Keratinocyte (primary cell): ENCODE data around the gene ZBTB21. TPM values are rescaled to one million over a fixed set of nuclear protein-coding genes. Genes with fewer than 3 reads are reported as not detected.

Source experiments
- DNase-seq: peaks from one replicate; pipeline ENCODE4 v3.0.0-alpha.2; 2011; ENCODE audit warnings: low read depth, missing footprints, low spot score
- FAIRE-seq: peaks from 2 replicates; lab custom pipeline; 2011; peaks lifted over from hg19 to GRCh38; lab: Jason Lieb, UNC
- H2AFZ ChIP-seq: 2 replicates; pipeline ENCODE4 v1.6.0; 2012; ENCODE audit warnings: low read length, control low read depth, inconsistent platforms; ENCODE audit not compliant: control insufficient read depth
- H3K27ac ChIP-seq: 2 replicates; pipeline ENCODE4 v1.5.1; 2011; ENCODE audit warnings: low read length; ENCODE audit not compliant: control insufficient read depth, insufficient read depth
- H3K27me3 ChIP-seq: 3 replicates; pipeline ENCODE4 v1.6.0; 2011; ENCODE audit warnings: low read length; ENCODE audit not compliant: control insufficient read depth, insufficient read depth; ENCODE audit errors: extremely low read depth
- H3K36me3 ChIP-seq, 2 experiments: 2 replicates in 1 of 2; 3 replicates in 1 of 2; pipeline ENCODE4 v1.5.1; 2011; ENCODE audit warnings: low read length in 2 of 2, mild to moderate bottlenecking in 1 of 2; ENCODE audit not compliant: control insufficient read depth in 2 of 2, insufficient read depth in 2 of 2; ENCODE audit errors: extremely low read depth in 1 of 2
- H3K4me1 ChIP-seq: 3 replicates; pipeline ENCODE4 v1.5.1; 2011; ENCODE audit warnings: low read length; ENCODE audit not compliant: control insufficient read depth, insufficient read depth; ENCODE audit errors: extremely low read depth
- H3K4me2 ChIP-seq: 3 replicates; pipeline ENCODE4 v1.6.0; 2011; ENCODE audit warnings: low read depth, low read length; ENCODE audit not compliant: control insufficient read depth, insufficient read depth; ENCODE audit errors: extremely low read depth
- H3K4me3 ChIP-seq, 3 experiments: fragments of 200-600 bp in 1 of 3; sonication (generic) in 1 of 3; 2 replicates in 2 of 3; 3 replicates in 1 of 3; pipeline ENCODE4 v1.5.1; 2011 to 2016; ENCODE audit warnings: low read length in 3 of 3, mild to moderate bottlenecking in 3 of 3, control low read depth in 2 of 3, inconsistent platforms in 1 of 3, low read depth in 1 of 3, mixed read lengths in 1 of 3, mixed run types in 1 of 3, moderate library complexity in 1 of 3; ENCODE audit not compliant: control insufficient read depth in 2 of 3, insufficient read depth in 2 of 3; ENCODE audit errors: extremely low read depth in 1 of 3
- H3K79me2 ChIP-seq: 2 replicates; pipeline ENCODE4 v1.6.0; 2012; ENCODE audit warnings: low read length; ENCODE audit not compliant: control insufficient read depth, insufficient read depth
- H3K9ac ChIP-seq: 3 replicates; pipeline ENCODE4 v1.6.0; 2011; ENCODE audit warnings: low read length; ENCODE audit not compliant: control insufficient read depth, insufficient read depth; ENCODE audit errors: extremely low read depth
- H3K9me1 ChIP-seq: 3 replicates; pipeline ENCODE4 v1.6.0; 2011; ENCODE audit warnings: low read length; ENCODE audit not compliant: control insufficient read depth, insufficient read depth; ENCODE audit errors: extremely low read depth
- H3K9me3 ChIP-seq: 2 replicates; pipeline ENCODE4 v1.5.1; 2012; ENCODE audit warnings: low read depth, low read length; ENCODE audit not compliant: control insufficient read depth
- H4K20me1 ChIP-seq: 3 replicates; pipeline ENCODE4 v1.6.0; 2011; ENCODE audit warnings: low read length; ENCODE audit not compliant: control insufficient read depth, insufficient read depth; ENCODE audit errors: extremely low read depth
- CTCF ChIP-seq, 3 experiments: IDR thresholded peaks in 1 of 3; conservative IDR thresholded peaks in 1 of 3; optimal IDR thresholded peaks in 1 of 3; 2 replicates in 2 of 3; 3 replicates in 1 of 3; pipeline versions ENCODE3 to v1.5.1; 2011; ENCODE audit warnings: low read length in 3 of 3, mild to moderate bottlenecking in 3 of 3, moderate library complexity in 2 of 3, control low read depth in 1 of 3, inconsistent platforms in 1 of 3; ENCODE audit not compliant: insufficient read depth in 2 of 3; ENCODE audit errors: extremely low read depth in 1 of 3
- EZH2 ChIP-seq: IDR thresholded peaks from one replicate; pipeline ENCODE4 v1.6.1; 2012; ENCODE audit warnings: inconsistent platforms, mild to moderate bottlenecking, low read length, moderate library complexity
- dilution Hi-C: fragments of 300-500 bp; cut with MboI; formaldehyde crosslinking; loops from one replicate; pipeline ENCODE4 v1.7.0; 2020; ENCODE audit warnings: low sequenced_read_pairs; ENCODE audit not compliant: extremely low pct_ligation_motif_present
- polyA plus RNA-seq, 5 experiments: library from polyadenylated mRNA; depleted of rRNA in 3 of 5; stranded (reverse) in 3 of 5; stranded (forward) in 1 of 5; unstranded in 1 of 5; fragments of >200 nt; gene quantifications; 1 replicate in 1 of 5; 2 replicates in 3 of 5; 3 replicates in 1 of 5; pipeline versions ENCODE4 v1.2.1 to v1.2.3, GENCODE V29; 2011 to 2012; ENCODE audit warnings: missing spikeins in 2 of 5, low read depth in 1 of 5, low replicate concordance in 1 of 5

Gene ZBTB21
- polyA plus RNA-seq, 1 donor (not counting 4 experiments of a cell fraction or from before 2014, with no cell fraction given): 9.5 TPM

- H4K20me1 ChIP-seq: no peaks in the 10 kb centered on the region
- H3K9ac ChIP-seq: no peak overlapping the region
- DNase-seq (no peak), FAIRE-seq (no peak)
- no peak overlapping the region for H3K27ac ChIP-seq
- no peak overlapping the region for H3K4me3 ChIP-seq
- peaks cover 17% of the 10 kb centered on the region for H3K27me3 ChIP-seq
- TF ChIP-seq EZH2 (no peak), CTCF (optimal IDR thresholded peaks at IDR 0.05 in 1 of 3, IDR thresholded peaks at IDR 0.05 in 1 of 3, conservative IDR thresholded peaks at IDR 0.05 in 1 of 3; ENCODE audit: extremely low read depth in 1 of 3, insufficient read depth in 2 of 3, low read length in 3 of 3) (no peak)
- H3K79me2 ChIP-seq: no peaks in the 10 kb centered on the region
- H3K36me3 ChIP-seq: no peaks in the 10 kb centered on the region
- no peak overlapping the region for H2AFZ ChIP-seq
- dilution Hi-C loops: no loop called here
- H3K4me2 ChIP-seq: no peak overlapping the region
- H3K9me1 ChIP-seq: no peaks in the 10 kb centered on the region
- no peaks in the 10 kb centered on the region for H3K4me1 ChIP-seq
- no peaks in the 10 kb centered on the region for H3K9me3 ChIP-seq
Measured at GRCh38 chr21:42027822-42028765, 17.9 kb upstream of the ZBTB21 start.

- Histone ChIP-seq H3K27me3 (peaks cover 19% of the 10 kb centered on the region), H3K4me1 (no peaks in the 10 kb centered on the region), H3K9me3 (no peaks in the 10 kb centered on the region), H3K9me1 (no peaks in the 10 kb centered on the region), H2AFZ (no peak overlapping the region), H3K9ac (no peak overlapping the region), H3K36me3 (no peaks in the 10 kb centered on the region), H3K4me2 (no peak overlapping the region), H3K79me2 (no peaks in the 10 kb centered on the region), H4K20me1 (no peaks in the 10 kb centered on the region), H3K4me3 (no peak overlapping the region), H3K27ac (no peak overlapping the region)
- FAIRE-seq (no peak), DNase-seq (no peak)
- TF ChIP-seq EZH2: no peak
- TF ChIP-seq CTCF (optimal IDR thresholded peaks at IDR 0.05 in 1 of 3, IDR thresholded peaks at IDR 0.05 in 1 of 3, conservative IDR thresholded peaks at IDR 0.05 in 1 of 3; ENCODE audit: extremely low read depth in 1 of 3, insufficient read depth in 2 of 3, low read length in 3 of 3): no peak
- dilution Hi-C loops: no loop called here
Measured at GRCh38 chr21:42027085-42027821, 17.1 kb upstream of the ZBTB21 start.
